GM20431 (cell line): Measurements from ENCODE around the gene KANSL1.

Source experiments
- in situ Hi-C: fragments of 300-500 bp; cut with MseI, MboI; formaldehyde crosslinking; loops from one replicate; pipeline ENCODE4 v1.15.0; 2020; ENCODE audit warnings: low sequenced_read_pairs; ENCODE audit not compliant: unreplicated experiment

Gene KANSL1

GRCh38 chr17:45980855-45981254 lies 212.4 kb downstream of the KANSL1 start:
- in situ Hi-C loops, result no loop called here
